Cerebellar nuclear complex (tissue), 1 donor: ENCODE results near the gene SALL4.
A peak's percentile ranks its signal among the peaks of the same experiment; 100 is the strongest.
"Not testable (repeated sequence)": the region's sequence is repeated elsewhere in the genome, so short reads cannot be mapped to it uniquely, and the experiment has no call there.

Source experiments
- DNase-seq, 2 experiments: peaks; one replicate each; lab custom pipeline; 2025; lab: John Stamatoyannopoulos, UW

Gene SALL4

GRCh38 chr20:51802170-51802751 lies at the start of gene SALL4:
TSS of gene SALL4 (minus strand) at chr20:51802521. CDS start at chr20:51802408, 113 bp downstream.
- no peak for DNase-seq

- DNase-seq = no peak
These were observed 46.0 kb upstream of the SALL4 start for GRCh38 chr20:51848346-51848745.

GRCh38 chr20:51840865-51841264 lies 38.5 kb upstream of the SALL4 start:
- peak; percentile 7 to 32 for DNase-seq

GRCh38 chr20:51837876-51838420 lies 35.6 kb upstream of the SALL4 start:
- DNase-seq = no peak

- no peak for DNase-seq
These were observed 35.1 kb upstream of the SALL4 start for GRCh38 chr20:51837436-51837835.

GRCh38 chr20:51833326-51833725 lies 31.0 kb upstream of the SALL4 start:
- no peak for DNase-seq

GRCh38 chr20:51832276-51832675 lies 30.0 kb upstream of the SALL4 start:
- no peak for DNase-seq

- no peak for DNase-seq
These were observed 29.5 kb upstream of the SALL4 start for GRCh38 chr20:51831866-51832265.

GRCh38 chr20:51830538-51830937 lies 28.2 kb upstream of the SALL4 start:
- DNase-seq = no peak

- no peak for DNase-seq
These were observed 26.4 kb upstream of the SALL4 start for GRCh38 chr20:51828762-51829161.

GRCh38 chr20:51826372-51826771 lies 24.1 kb upstream of the SALL4 start:
- no peak for DNase-seq

- no peak for DNase-seq
These were observed 16.2 kb upstream of the SALL4 start for GRCh38 chr20:51818479-51819008.

GRCh38 chr20:51816856-51817255 lies 14.5 kb upstream of the SALL4 start:
- not testable (repeated sequence) for DNase-seq

GRCh38 chr20:51815383-51816076 lies 13.2 kb upstream of the SALL4 start:
- DNase-seq = no peak

- no peak for DNase-seq
These were observed 10.5 kb upstream of the SALL4 start for GRCh38 chr20:51812861-51813260.

- no peak for DNase-seq
These were observed 9.3 kb upstream of the SALL4 start for GRCh38 chr20:51811514-51812128.

- DNase-seq = no peak
These were observed 8.7 kb upstream of the SALL4 start for GRCh38 chr20:51811042-51811355.

GRCh38 chr20:51810155-51811041 lies 8.1 kb upstream of the SALL4 start:
- DNase-seq = no peak

- DNase-seq = no peak
These were observed 5.5 kb upstream of the SALL4 start for GRCh38 chr20:51807720-51808250.

GRCh38 chr20:51804754-51805153 lies 2.4 kb upstream of the SALL4 start:
- DNase-seq = no peak

GRCh38 chr20:51803148-51803854 lies 980 bp upstream of the SALL4 start:
- DNase-seq = no peak
